Liver (tissue), 9 donors: ENCODE data around the gene INPP5B. TPM values are rescaled to one million over a fixed set of nuclear protein-coding genes. Genes with fewer than 3 reads are reported as not detected.

Source experiments
- DNase-seq: peaks from one replicate; pipeline ENCODE4 v3.0.0-alpha.2; 2017; ENCODE audit warnings: low spot score
- H3K27ac ChIP-seq, 2 donors: one replicate each; pipeline ENCODE4 v1.7.0; 2013; ENCODE audit warnings: inconsistent platforms in 2 of 2, low read length in 2 of 2, control low read depth in 1 of 2, low read depth in 1 of 2, mild to moderate bottlenecking in 1 of 2
- H3K27me3 ChIP-seq, 4 donors: one replicate each; pipeline versions ENCODE4 v1.6.1 to v1.7.0; 2013; ENCODE audit warnings: low read length in 3 of 4, inconsistent platforms in 1 of 4, mild to moderate bottlenecking in 1 of 4, moderate library complexity in 1 of 4; ENCODE audit not compliant: control insufficient read depth in 4 of 4, insufficient read depth in 4 of 4
- H3K36me3 ChIP-seq, 4 donors: one replicate each; pipeline versions ENCODE4 v1.6.1 to v1.7.0; 2013; ENCODE audit warnings: low read length in 3 of 4, mild to moderate bottlenecking in 3 of 4, low read depth in 1 of 4, moderate library complexity in 1 of 4; ENCODE audit not compliant: control insufficient read depth in 4 of 4, insufficient read depth in 3 of 4
- H3K4me1 ChIP-seq, 4 donors: one replicate each; pipeline versions ENCODE4 v1.6.1 to v1.7.0; 2013; ENCODE audit warnings: low read length in 3 of 4, mild to moderate bottlenecking in 3 of 4, moderate library complexity in 1 of 4; ENCODE audit not compliant: control insufficient read depth in 4 of 4, insufficient read depth in 4 of 4
- H3K4me3 ChIP-seq, 3 donors: one replicate each; pipeline versions ENCODE4 v1.6.1 to v1.7.0; 2013; ENCODE audit warnings: low read length in 3 of 3, control low read depth in 1 of 3, low read depth in 1 of 3, mild to moderate bottlenecking in 1 of 3
- H3K9ac ChIP-seq, 2 donors: one replicate each; pipeline ENCODE4 v1.7.0; 2013; ENCODE audit warnings: low read length in 2 of 2, mild to moderate bottlenecking in 2 of 2, moderate library complexity in 2 of 2, control low read depth in 1 of 2, low read depth in 1 of 2
- H3K9me3 ChIP-seq, 4 donors: one replicate each; pipeline versions ENCODE4 v1.6.1 to v1.7.0; 2013; ENCODE audit warnings: low read length in 3 of 4; ENCODE audit not compliant: control insufficient read depth in 4 of 4
- EGR1 ChIP-seq, 2 donors: IDR thresholded peaks; 2 replicates each; pipeline ENCODE4 v1.6.1; 2016 to 2018; ENCODE audit warnings: antibody characterized with exemption in 2 of 2, low read depth in 2 of 2
- FOXA1 ChIP-seq: IDR thresholded peaks from 2 replicates; pipeline ENCODE4 v1.6.1; 2016; ENCODE audit warnings: antibody characterized with exemption
- FOXA2 ChIP-seq: IDR thresholded peaks from 2 replicates; pipeline ENCODE4 v1.6.1; 2016; ENCODE audit warnings: antibody characterized with exemption
- GABPA ChIP-seq, 2 donors: IDR thresholded peaks in 1 of 2; conservative IDR thresholded peaks in 1 of 2; 2 replicates each; pipeline ENCODE4 v1.6.1; 2016; ENCODE audit warnings: antibody characterized with exemption in 2 of 2, mild to moderate bottlenecking in 1 of 2, moderate library complexity in 1 of 2
- HNF4A ChIP-seq, 2 donors: conservative IDR thresholded peaks; 2 replicates each; pipeline ENCODE4 v1.6.1; 2016; ENCODE audit warnings: antibody characterized with exemption in 2 of 2, mild to moderate bottlenecking in 2 of 2
- HNF4G ChIP-seq: IDR thresholded peaks from 2 replicates; pipeline ENCODE4 v1.6.1; 2016; ENCODE audit warnings: antibody characterized with exemption
- JUND ChIP-seq, 2 donors: IDR thresholded peaks; 2 replicates each; pipeline ENCODE4 v1.6.1; 2016; ENCODE audit warnings: antibody characterized with exemption in 2 of 2
- NR2F2 ChIP-seq: IDR thresholded peaks from 2 replicates; pipeline ENCODE4 v1.6.1; 2016; ENCODE audit warnings: antibody characterized with exemption
- RAD21 ChIP-seq, 2 donors: IDR thresholded peaks; 2 replicates each; pipeline ENCODE4 v1.6.1; 2016; ENCODE audit warnings: antibody characterized with exemption in 2 of 2, mild to moderate bottlenecking in 2 of 2
- RXRA ChIP-seq, 2 donors: IDR thresholded peaks; 2 replicates each; pipeline ENCODE4 v1.6.1; 2017 to 2018; ENCODE audit warnings: antibody characterized with exemption in 2 of 2, mild to moderate bottlenecking in 1 of 2
- SP1 ChIP-seq: IDR thresholded peaks from 2 replicates; pipeline ENCODE4 v1.6.1; 2018; ENCODE audit warnings: antibody characterized with exemption, mild to moderate bottlenecking
- TAF1 ChIP-seq: conservative IDR thresholded peaks from 2 replicates; pipeline ENCODE4 v1.6.1; 2016; ENCODE audit warnings: antibody characterized with exemption, mild to moderate bottlenecking
- YY1 ChIP-seq: IDR thresholded peaks from 2 replicates; pipeline ENCODE4 v1.6.1; 2016; ENCODE audit warnings: antibody characterized with exemption, mild to moderate bottlenecking
- WGBS: extraction: QIAGEN DNeasy Blood & Tissue Kit; methylation state at CpG from one replicate; pipeline ENCODE4 v1.1.7; 2013; 5-methylcytosine and 5-hydroxymethylcytosine counted together
- polyA plus RNA-seq, 2 donors: library from polyadenylated mRNA; stranded (reverse) in 1 of 2; unstranded in 1 of 2; fragments of 200-250 nt in 1 of 2; fragments of >200 nt in 1 of 2; fragmentation: Nextera tagmentation in 1 of 2; extraction: Ambion mirVana in 1 of 2; gene quantifications; one replicate each; pipeline versions ENCODE4 v1.2.1 to v1.2.3, GENCODE V29; 2013 to 2015
- total RNA-seq, 2 donors: library from RNA; depleted of rRNA; stranded (reverse); fragments of >200 nt; gene quantifications; one replicate each; pipeline ENCODE4 v1.2.3, GENCODE V29; 2014
- TF ChIP-seq, protein P1 (sequence below): IDR thresholded peaks from 2 replicates; pipeline ENCODE4 v1.6.1; 2016; ENCODE audit warnings: antibody characterized with exemption
- TF ChIP-seq, protein P2 (sequence below): IDR thresholded peaks from 2 replicates; pipeline ENCODE4 v1.6.1; 2016; ENCODE audit warnings: antibody characterized with exemption, mild to moderate bottlenecking
- TF ChIP-seq, protein P3 (sequence below): fragments of 150-350 bp; IDR thresholded peaks from 2 replicates; pipeline ENCODE4 v1.5.1; 2017; ENCODE audit warnings: improper control_type of control experiment, low read depth, low read length; ENCODE audit not compliant: missing input control
- TF ChIP-seq, protein P4 (sequence below): IDR thresholded peaks from 2 replicates; pipeline ENCODE4 v1.6.1; 2016; ENCODE audit warnings: antibody characterized with exemption
- TF ChIP-seq, protein P5 (sequence below): IDR thresholded peaks from 2 replicates; pipeline ENCODE4 v1.6.1; 2016; ENCODE audit warnings: antibody characterized with exemption
- donor health status: healthy.
- donor health status: healthy.
- donor health status: healthy.
- donor health status: healthy.
- donor health status: healthy.

The INPP5B gene
- total and polyA plus RNA-seq, 4 donors: 5.0 to 30.9 (median 13.6) TPM

DNA sequence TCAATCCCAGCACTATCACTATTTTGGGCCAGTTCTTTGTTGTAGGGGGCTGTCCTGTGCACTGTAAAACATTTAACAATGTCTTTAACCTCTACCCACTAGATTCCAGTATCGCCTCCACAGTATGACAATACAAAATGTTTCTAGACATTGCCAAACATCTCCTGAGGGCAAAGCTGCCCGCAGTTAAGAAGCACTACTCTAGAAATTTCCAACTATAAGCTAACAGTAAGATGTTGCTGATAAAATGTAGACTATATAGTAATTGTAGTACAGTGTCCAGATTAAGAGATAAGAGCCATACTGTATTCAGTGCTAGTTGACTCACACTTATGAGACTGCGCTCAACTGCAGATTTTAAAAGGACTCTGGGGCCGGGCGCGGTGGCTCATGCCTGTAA lies 92.4 kb downstream of the INPP5B start:
- Histone ChIP-seq H3K4me1 (peaks cover 3 to 28% (median 24%) of the 10 kb centered on the region in 4 donors), H3K9me3 (no peaks in the 10 kb centered on the region), H3K9ac (no peak overlapping the region), H3K27me3 (no peaks in the 10 kb centered on the region), H3K27ac (no peak overlapping the region), H3K4me3 (no peak overlapping the region), H3K36me3 (peaks cover 0 to 13% (median 7%) of the 10 kb centered on the region in 4 donors)
- no peak for TF ChIP-seq RXRA (IDR thresholded peaks at IDR 0.05)
- TF ChIP-seq GABPA (IDR thresholded peaks at IDR 0.05 in 1 of 2, conservative IDR thresholded peaks at IDR 0.05 in 1 of 2): no peak
- TF ChIP-seq, protein P1, sequence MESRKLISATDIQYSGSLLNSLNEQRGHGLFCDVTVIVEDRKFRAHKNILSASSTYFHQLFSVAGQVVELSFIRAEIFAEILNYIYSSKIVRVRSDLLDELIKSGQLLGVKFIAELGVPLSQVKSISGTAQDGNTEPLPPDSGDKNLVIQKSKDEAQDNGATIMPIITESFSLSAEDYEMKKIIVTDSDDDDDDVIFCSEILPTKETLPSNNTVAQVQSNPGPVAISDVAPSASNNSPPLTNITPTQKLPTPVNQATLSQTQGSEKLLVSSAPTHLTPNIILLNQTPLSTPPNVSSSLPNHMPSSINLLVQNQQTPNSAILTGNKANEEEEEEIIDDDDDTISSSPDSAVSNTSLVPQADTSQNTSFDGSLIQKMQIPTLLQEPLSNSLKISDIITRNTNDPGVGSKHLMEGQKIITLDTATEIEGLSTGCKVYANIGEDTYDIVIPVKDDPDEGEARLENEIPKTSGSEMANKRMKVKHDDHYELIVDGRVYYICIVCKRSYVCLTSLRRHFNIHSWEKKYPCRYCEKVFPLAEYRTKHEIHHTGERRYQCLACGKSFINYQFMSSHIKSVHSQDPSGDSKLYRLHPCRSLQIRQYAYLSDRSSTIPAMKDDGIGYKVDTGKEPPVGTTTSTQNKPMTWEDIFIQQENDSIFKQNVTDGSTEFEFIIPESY: no peak
- TF ChIP-seq JUND (IDR thresholded peaks at IDR 0.05): no peak
- TF ChIP-seq YY1: no peak
- no peak for TF ChIP-seq HNF4G
- TF ChIP-seq NR2F2: no peak
- TF ChIP-seq HNF4A (conservative IDR thresholded peaks at IDR 0.05): no peak
- TF ChIP-seq SP1: no peak
- no peak for TF ChIP-seq EGR1 (IDR thresholded peaks at IDR 0.05; ENCODE audit: low read depth in 2 of 2)
- no peak for TF ChIP-seq FOXA1
- no peak for TF ChIP-seq RAD21 (IDR thresholded peaks at IDR 0.05)
- TF ChIP-seq TAF1: no peak
- no peak for TF ChIP-seq FOXA2
- TF ChIP-seq, protein P2, sequence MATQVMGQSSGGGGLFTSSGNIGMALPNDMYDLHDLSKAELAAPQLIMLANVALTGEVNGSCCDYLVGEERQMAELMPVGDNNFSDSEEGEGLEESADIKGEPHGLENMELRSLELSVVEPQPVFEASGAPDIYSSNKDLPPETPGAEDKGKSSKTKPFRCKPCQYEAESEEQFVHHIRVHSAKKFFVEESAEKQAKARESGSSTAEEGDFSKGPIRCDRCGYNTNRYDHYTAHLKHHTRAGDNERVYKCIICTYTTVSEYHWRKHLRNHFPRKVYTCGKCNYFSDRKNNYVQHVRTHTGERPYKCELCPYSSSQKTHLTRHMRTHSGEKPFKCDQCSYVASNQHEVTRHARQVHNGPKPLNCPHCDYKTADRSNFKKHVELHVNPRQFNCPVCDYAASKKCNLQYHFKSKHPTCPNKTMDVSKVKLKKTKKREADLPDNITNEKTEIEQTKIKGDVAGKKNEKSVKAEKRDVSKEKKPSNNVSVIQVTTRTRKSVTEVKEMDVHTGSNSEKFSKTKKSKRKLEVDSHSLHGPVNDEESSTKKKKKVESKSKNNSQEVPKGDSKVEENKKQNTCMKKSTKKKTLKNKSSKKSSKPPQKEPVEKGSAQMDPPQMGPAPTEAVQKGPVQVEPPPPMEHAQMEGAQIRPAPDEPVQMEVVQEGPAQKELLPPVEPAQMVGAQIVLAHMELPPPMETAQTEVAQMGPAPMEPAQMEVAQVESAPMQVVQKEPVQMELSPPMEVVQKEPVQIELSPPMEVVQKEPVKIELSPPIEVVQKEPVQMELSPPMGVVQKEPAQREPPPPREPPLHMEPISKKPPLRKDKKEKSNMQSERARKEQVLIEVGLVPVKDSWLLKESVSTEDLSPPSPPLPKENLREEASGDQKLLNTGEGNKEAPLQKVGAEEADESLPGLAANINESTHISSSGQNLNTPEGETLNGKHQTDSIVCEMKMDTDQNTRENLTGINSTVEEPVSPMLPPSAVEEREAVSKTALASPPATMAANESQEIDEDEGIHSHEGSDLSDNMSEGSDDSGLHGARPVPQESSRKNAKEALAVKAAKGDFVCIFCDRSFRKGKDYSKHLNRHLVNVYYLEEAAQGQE: no peak
- TF ChIP-seq, protein P3, sequence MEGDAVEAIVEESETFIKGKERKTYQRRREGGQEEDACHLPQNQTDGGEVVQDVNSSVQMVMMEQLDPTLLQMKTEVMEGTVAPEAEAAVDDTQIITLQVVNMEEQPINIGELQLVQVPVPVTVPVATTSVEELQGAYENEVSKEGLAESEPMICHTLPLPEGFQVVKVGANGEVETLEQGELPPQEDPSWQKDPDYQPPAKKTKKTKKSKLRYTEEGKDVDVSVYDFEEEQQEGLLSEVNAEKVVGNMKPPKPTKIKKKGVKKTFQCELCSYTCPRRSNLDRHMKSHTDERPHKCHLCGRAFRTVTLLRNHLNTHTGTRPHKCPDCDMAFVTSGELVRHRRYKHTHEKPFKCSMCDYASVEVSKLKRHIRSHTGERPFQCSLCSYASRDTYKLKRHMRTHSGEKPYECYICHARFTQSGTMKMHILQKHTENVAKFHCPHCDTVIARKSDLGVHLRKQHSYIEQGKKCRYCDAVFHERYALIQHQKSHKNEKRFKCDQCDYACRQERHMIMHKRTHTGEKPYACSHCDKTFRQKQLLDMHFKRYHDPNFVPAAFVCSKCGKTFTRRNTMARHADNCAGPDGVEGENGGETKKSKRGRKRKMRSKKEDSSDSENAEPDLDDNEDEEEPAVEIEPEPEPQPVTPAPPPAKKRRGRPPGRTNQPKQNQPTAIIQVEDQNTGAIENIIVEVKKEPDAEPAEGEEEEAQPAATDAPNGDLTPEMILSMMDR: no peak
- TF ChIP-seq, protein P4, sequence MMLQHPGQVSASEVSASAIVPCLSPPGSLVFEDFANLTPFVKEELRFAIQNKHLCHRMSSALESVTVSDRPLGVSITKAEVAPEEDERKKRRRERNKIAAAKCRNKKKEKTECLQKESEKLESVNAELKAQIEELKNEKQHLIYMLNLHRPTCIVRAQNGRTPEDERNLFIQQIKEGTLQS: no peak
- TF ChIP-seq, protein P5, sequence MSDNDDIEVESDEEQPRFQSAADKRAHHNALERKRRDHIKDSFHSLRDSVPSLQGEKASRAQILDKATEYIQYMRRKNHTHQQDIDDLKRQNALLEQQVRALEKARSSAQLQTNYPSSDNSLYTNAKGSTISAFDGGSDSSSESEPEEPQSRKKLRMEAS: no peak
- WGBS: 98% methylated on average over 6 of the region's 6 CpGs
- DNase-seq: no peak
